ENCODE results near the gene PDGFB. TPM values are rescaled to one million over a fixed set of nuclear protein-coding genes. Genes with fewer than 3 reads are reported as not detected.
A peak's percentile ranks its signal among the peaks of the same experiment; 100 is the strongest.

The PDGFB gene
- total and polyA plus RNA-seq, 2 experiments from 2014 or later = 2.5 to 4.3 TPM

DNA sequence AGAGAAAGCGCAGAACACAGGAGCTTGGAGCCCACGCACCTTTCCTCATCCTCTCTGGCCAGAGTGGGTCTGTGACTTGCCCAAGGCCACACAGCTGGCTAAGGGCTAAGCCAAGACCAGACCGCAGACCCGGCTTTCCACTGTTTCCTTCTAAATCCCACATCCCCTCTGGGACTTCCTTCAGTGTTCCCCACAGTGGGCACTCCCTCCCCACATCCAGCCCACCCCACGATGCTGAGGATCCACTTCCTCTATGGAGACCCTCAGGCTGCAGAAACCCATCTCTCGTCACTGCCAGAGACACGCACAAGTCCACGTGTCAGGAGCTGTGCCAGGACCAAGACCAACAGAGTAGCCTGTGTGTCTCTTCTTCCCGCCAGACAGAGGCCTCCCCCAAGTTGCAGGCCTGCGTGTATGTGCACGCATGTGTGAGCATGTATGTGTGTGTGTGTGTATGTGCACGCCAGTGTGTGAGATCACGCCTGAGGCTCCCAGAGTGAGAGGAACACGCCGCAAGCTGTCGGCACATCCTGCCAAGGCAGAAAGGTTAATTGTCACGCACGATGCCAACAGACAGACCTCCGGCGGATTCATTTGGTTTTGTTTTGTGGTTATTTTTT lies 21.6 kb downstream of the PDGFB start:
- 94% methylated on average over 20 of the region's 20 CpGs for WGBS (ENCODE audit: low lambda C conversion rate, missing lambda C conversion rate)
- no peaks in the 10 kb centered on the region for H3K4me1 ChIP-seq (ENCODE audit: insufficient read depth)
- DNase-seq (ENCODE audit: low spot score) = no peak
- no peak overlapping the region for H3K4me2 ChIP-seq
- TF ChIP-seq EZH2 (IDR thresholded peaks at IDR 0.05; ENCODE audit: borderline replicate concordance) (no peak), EZH2phosphoT487 (IDR thresholded peaks at IDR 0.05; ENCODE audit: low read depth, severe bottlenecking, unreplicated experiment) (no peak)
- TF ChIP-seq, protein P1, sequence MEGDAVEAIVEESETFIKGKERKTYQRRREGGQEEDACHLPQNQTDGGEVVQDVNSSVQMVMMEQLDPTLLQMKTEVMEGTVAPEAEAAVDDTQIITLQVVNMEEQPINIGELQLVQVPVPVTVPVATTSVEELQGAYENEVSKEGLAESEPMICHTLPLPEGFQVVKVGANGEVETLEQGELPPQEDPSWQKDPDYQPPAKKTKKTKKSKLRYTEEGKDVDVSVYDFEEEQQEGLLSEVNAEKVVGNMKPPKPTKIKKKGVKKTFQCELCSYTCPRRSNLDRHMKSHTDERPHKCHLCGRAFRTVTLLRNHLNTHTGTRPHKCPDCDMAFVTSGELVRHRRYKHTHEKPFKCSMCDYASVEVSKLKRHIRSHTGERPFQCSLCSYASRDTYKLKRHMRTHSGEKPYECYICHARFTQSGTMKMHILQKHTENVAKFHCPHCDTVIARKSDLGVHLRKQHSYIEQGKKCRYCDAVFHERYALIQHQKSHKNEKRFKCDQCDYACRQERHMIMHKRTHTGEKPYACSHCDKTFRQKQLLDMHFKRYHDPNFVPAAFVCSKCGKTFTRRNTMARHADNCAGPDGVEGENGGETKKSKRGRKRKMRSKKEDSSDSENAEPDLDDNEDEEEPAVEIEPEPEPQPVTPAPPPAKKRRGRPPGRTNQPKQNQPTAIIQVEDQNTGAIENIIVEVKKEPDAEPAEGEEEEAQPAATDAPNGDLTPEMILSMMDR (IDR thresholded peaks at IDR 0.05; ENCODE audit: poor library complexity) = no peak
- no peak overlapping the region for H2AFZ ChIP-seq
- H3K9me2 ChIP-seq (replicated peaks; ENCODE audit: insufficient read depth) = no peaks in the 10 kb centered on the region
- H3K4me3 ChIP-seq = no peak overlapping the region
- H3K27me3 ChIP-seq = no peaks in the 10 kb centered on the region
- H4K20me1 ChIP-seq (ENCODE audit: insufficient read depth, poor library complexity, severe bottlenecking) = no peaks in the 10 kb centered on the region
- no peak overlapping the region for H3K27ac ChIP-seq
- H3K9me3 ChIP-seq (ENCODE audit: low read depth) = no peaks in the 10 kb centered on the region
- H3K79me2 ChIP-seq = no peaks in the 10 kb centered on the region
- no peaks in the 10 kb centered on the region for H3K36me3 ChIP-seq (replicated peaks; ENCODE audit: insufficient read depth, low read depth)

DNA sequence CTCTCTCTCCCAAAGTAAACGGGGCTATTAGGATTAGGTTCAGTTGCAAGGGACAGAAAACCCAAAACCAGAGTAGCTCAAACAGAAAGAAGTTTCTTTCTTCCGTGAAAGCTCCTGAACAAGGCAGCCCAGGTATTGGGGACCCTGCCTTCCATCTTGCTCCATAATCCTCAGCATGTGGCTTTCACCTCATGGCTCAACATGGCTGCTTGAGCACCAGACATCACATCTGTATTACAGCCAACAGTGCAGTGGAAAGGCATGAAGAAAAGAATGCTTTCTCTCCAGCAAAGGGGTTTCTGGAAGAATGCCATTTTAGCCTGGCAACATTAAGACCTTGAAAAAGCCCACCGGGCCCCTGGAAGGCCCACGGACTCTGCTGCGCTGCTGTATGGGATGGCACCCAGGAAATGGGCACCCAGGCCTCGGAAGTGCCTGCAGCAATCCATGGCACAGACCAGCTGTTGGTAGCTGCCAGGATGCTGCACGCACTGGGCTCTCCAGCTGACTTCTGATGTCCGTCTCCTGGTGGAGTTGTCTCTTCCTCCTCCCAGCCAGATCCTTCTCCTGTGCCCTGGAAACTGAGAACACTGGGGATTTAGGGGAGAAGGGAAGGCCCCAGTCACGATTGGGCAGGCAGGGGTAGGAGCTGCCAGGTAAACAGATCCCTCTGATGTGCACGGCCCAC lies 22.6 kb downstream of the PDGFB start:
- H3K9me2 ChIP-seq (replicated peaks; ENCODE audit: insufficient read depth) = no peaks in the 10 kb centered on the region
- no peaks in the 10 kb centered on the region for H3K36me3 ChIP-seq (replicated peaks; ENCODE audit: insufficient read depth, low read depth)
- no peak overlapping the region for H2AFZ ChIP-seq
- WGBS (ENCODE audit: low lambda C conversion rate, missing lambda C conversion rate) = 94% methylated on average over 10 of the region's 10 CpGs
- no peaks in the 10 kb centered on the region for H3K79me2 ChIP-seq
- no peaks in the 10 kb centered on the region for H4K20me1 ChIP-seq (ENCODE audit: insufficient read depth, poor library complexity, severe bottlenecking)
- no peaks in the 10 kb centered on the region for H3K27me3 ChIP-seq
- no peak overlapping the region for H3K4me3 ChIP-seq
- peak overlapping the region; percentile 61 for H3K27ac ChIP-seq
- H3K4me2 ChIP-seq = no peak overlapping the region
- H3K4me1 ChIP-seq (ENCODE audit: insufficient read depth) = no peaks in the 10 kb centered on the region
- DNase-seq (ENCODE audit: low spot score) = no peak
- TF ChIP-seq EZH2 (IDR thresholded peaks at IDR 0.05; ENCODE audit: borderline replicate concordance) (no peak), EZH2phosphoT487 (IDR thresholded peaks at IDR 0.05; ENCODE audit: low read depth, severe bottlenecking, unreplicated experiment) (no peak)
- TF ChIP-seq, protein P1 (IDR thresholded peaks at IDR 0.05; ENCODE audit: poor library complexity) = no peak
- no peaks in the 10 kb centered on the region for H3K9me3 ChIP-seq (ENCODE audit: low read depth)

DNA sequence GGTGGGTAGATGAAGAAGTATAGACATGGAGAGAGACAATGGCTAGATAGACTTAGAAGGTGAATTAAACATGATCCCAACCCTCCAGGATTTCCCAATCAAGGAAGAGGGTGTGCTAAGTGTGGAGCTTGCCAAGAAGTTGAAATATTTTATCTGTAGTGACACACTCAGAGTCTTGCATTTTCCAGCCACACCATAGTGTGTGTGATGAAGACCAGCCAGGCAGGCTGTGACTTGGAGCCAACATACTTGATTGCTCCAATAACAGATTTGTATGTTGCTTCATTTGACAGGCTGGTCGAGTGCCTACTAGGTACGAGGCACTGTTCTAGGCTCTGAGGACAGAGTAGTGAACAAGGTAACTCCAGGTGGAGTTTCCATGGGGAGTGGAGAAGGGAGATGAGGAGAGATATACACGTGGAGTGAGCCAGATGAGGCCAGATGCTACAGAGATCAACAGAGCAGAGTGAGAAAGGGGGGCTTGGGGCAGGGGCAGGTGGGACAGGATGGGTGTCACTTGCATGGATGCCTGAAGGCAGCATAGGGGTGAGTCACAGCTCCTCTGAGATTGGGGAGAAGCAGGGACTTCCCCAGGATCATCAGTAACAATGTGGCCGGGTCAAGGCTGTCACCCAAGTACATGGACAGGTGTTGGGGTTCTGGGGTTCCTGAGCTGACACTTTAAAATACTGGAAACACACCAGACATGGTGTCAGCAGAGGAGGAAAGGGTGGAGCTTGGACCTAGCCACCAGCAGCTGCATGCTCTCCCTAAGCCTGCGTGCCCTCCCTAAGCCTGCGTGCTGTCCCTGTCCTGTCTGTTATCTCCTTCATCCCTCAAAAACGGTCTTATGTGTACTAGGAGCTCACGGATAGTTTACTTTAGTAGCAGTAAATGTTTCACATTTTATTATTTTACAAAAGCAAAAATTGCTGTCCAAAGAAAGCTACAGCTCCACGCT lies 23.6 kb downstream of the PDGFB start:
- DNase-seq (ENCODE audit: low spot score) = no peak
- Histone ChIP-seq H3K79me2 (no peaks in the 10 kb centered on the region), H3K9me3 (ENCODE audit: low read depth) (no peaks in the 10 kb centered on the region), H2AFZ (no peak overlapping the region), H3K4me3 (no peak overlapping the region), H3K4me2 (no peak overlapping the region), H3K27ac (peak overlapping the region; percentile 78), H3K4me1 (ENCODE audit: insufficient read depth) (no peaks in the 10 kb centered on the region), H3K27me3 (no peaks in the 10 kb centered on the region), H4K20me1 (ENCODE audit: insufficient read depth, poor library complexity, severe bottlenecking) (no peaks in the 10 kb centered on the region), H3K36me3 (replicated peaks; ENCODE audit: insufficient read depth, low read depth) (no peaks in the 10 kb centered on the region), H3K9me2 (replicated peaks; ENCODE audit: insufficient read depth) (no peaks in the 10 kb centered on the region)
- 64% methylated on average over 9 of the region's 9 CpGs for WGBS (ENCODE audit: low lambda C conversion rate, missing lambda C conversion rate)
- TF ChIP-seq, protein P1 (IDR thresholded peaks at IDR 0.05; ENCODE audit: poor library complexity) = no peak
- no peak for TF ChIP-seq EZH2phosphoT487 (IDR thresholded peaks at IDR 0.05; ENCODE audit: low read depth, severe bottlenecking, unreplicated experiment)
- TF ChIP-seq EZH2 (IDR thresholded peaks at IDR 0.05; ENCODE audit: borderline replicate concordance) = no peak

Data from hepatocyte (in vitro differentiated cells).